GM18519 (cell line): ENCODE results near the gene SLC18A2.
"Not testable (repeated sequence)": the region's sequence is repeated elsewhere in the genome, so short reads cannot be mapped to it uniquely, and the experiment has no call there.

Experiments
- ATAC-seq: cut with Tn5 transposase; IDR thresholded peaks from one replicate; pipeline ENCODE4 v1.9.1; 2021; ENCODE audit warnings: mild to moderate bottlenecking, moderate library complexity; ENCODE audit not compliant: unreplicated experiment, low FRiP score

SLC18A2 gene

GRCh38 chr10:117303451-117303850 lies 62.5 kb downstream of the SLC18A2 start:
- ATAC-seq, result not testable (repeated sequence)

- no peak for ATAC-seq
These were observed 65.8 kb downstream of the SLC18A2 start for GRCh38 chr10:117306674-117307073.

GRCh38 chr10:117311261-117311660 lies 70.3 kb downstream of the SLC18A2 start:
- ATAC-seq, result no peak

GRCh38 chr10:117312430-117312829 lies 71.5 kb downstream of the SLC18A2 start:
- ATAC-seq, result no peak

- no peak for ATAC-seq
These were observed 72.7 kb downstream of the SLC18A2 start for GRCh38 chr10:117313641-117314040.

GRCh38 chr10:117316701-117317100 lies 75.8 kb downstream of the SLC18A2 start:
- no peak for ATAC-seq

- ATAC-seq, result no peak
These were observed 78.0 kb downstream of the SLC18A2 start for GRCh38 chr10:117318909-117319308.

- ATAC-seq, result no peak
These were observed 79.2 kb downstream of the SLC18A2 start for GRCh38 chr10:117320050-117320665.

GRCh38 chr10:117322260-117322659 lies 81.3 kb downstream of the SLC18A2 start:
- ATAC-seq, result no peak

GRCh38 chr10:117324367-117324766 lies 83.5 kb downstream of the SLC18A2 start:
- no peak for ATAC-seq

GRCh38 chr10:117327262-117327661 lies 86.3 kb downstream of the SLC18A2 start:
- no peak for ATAC-seq
